ENCODE data around the gene CAV3. TPM values are rescaled to one million over a fixed set of nuclear protein-coding genes. Genes with fewer than 3 reads are reported as not detected.

Gene CAV3
- polyA plus RNA-seq, 1 donor: 339 TPM

DNA sequence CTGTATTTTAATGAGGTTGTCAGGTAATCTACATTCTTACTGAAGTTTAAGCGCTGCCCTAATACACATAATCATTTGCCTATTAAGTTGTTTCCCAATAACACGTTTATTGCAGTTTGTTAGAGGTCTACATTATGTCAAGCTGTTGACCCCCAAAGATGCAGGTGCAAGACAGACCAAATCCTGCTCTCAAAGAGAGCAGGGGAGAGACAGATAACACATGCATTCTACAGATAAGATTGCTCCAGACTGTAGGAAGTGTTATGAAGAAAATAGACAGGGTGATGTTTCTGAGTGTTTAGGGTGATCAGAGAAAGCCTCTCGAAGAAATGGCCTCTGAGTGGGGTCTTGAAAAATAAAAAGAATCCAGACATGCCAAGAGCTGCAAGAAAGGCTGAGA lies 60.6 kb downstream of the CAV3 start:
- DNase-seq (ENCODE audit: low read depth): no peak

Other genes with a start within 250 kb of the CAV3 start
- gene LMCD1, start 232.0 kb upstream of the CAV3 start, polyA plus RNA-seq (ENCODE audit: insufficient read length): 253 TPM
- 3.5 TPM for gene SSUH2, start 89.0 kb upstream of the CAV3 start, polyA plus RNA-seq (ENCODE audit: insufficient read length)
- 9.4 TPM for gene OXTR, start 35.8 kb downstream of the CAV3 start, polyA plus RNA-seq (ENCODE audit: insufficient read length)
- 4.7 TPM for gene RAD18, start 229.7 kb downstream of the CAV3 start, polyA plus RNA-seq (ENCODE audit: insufficient read length)

Measured in forelimb muscle (tissue), 1 donor.